ENCODE results near the gene MMUT. TPM values are rescaled to one million over a fixed set of nuclear protein-coding genes. Genes with fewer than 3 reads are reported as not detected.
"Not testable (repeated sequence)": the region's sequence is repeated elsewhere in the genome, so short reads cannot be mapped to it uniquely, and the experiment has no call there.

The MMUT gene
- polyA plus RNA-seq (ENCODE audit: insufficient read length in 3 of 3) = 10 to 100 TPM; 50.5 to 56.6 (median 56.4) TPM

DNA sequence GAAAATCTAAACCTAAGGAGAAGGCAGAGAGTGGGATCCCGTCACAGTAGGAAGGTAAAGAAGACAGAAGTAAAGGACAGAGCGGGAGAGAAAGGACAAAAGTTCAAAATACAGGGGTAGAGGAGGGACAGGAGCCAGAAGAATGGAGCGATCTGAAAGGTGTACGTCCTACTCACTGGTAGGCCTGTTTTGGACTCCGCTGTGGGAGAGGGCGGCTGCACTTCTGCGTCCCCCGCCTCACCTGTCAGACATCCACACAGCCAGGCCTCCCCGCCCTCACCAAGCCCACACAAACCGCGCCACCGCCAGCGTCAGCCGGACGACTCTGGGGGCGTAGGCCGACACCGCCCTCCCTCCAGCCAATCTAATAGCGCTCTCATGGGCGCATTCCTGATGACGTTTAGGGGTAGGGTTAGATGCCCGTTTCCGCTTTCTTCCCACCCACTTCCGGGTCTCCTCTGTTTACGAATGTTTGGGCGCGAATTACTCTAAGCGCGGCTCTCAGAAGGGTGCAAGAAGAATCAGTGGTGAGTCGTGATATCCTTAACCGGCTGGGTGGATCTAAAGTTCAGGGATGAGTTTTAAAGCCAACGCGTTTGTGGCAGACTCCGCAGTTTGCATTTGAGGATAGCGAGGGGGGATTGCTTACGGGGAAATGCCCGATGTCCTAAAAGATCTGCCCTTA lies at the start of gene MMUT, which contains the start of gene CENPQ:
Gene MMUT (minus strand): TSS at position 327 of the 685 bp plus-strand sequence. CDS start 3,787 bp downstream, outside the sequence.
Gene CENPQ (plus strand): TSS at position 444 of the 685 bp plus-strand sequence. CDS start 6,807 bp downstream, outside the sequence.
- DNase-seq (ENCODE audit: low read depth in 3 of 3, low spot score in 2 of 3) = peak; percentile 88 to 93 (median 90)

DNA sequence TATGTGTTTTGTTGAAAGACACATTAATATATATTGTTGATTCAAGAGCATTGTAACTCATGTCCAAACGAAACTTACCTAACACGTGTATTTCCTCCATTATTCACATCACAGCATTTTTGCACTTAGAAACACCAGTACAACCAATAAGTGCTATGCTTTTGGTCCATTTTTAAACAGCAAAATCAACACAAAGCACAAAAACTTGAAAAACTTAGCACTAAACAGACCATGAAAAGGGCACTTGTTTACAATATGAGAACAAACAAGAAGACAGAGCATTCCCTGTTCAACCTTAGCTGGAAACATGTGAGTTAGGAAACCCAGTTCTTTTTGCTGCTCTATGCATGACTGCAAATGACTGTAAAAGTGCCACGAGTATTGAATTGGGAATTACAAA lies 46.3 kb upstream of the MMUT start:
- DNase-seq (ENCODE audit: low read depth in 3 of 3, low spot score in 2 of 3) = no peak

DNA sequence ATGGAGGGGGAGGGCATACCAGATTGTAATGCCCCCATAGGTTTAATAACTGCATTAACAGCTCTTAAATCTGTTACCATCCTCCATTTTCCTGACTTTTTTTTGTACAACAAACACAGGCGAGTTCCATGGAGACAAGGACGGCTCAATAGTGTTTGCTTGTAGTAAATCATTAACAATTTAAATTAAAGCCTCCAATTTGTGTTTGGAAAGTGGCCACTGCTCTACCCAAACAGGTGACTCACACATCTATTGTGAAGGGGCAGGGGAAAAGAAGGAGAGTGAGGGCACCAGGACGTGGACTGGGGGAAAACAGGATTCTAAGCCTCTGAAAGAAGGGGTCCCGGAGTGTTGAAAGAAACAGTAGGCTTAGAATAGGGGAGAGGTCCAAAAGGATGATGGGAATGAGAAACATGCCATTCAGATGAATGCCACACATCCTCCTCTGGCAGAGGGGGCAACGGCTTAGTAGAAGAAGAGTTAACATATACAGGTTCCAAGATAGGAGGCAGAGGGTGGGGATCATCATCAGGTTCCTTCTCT lies 43.6 kb upstream of the MMUT start:
- no peak for DNase-seq (ENCODE audit: low read depth in 3 of 3, low spot score in 2 of 3)

DNA sequence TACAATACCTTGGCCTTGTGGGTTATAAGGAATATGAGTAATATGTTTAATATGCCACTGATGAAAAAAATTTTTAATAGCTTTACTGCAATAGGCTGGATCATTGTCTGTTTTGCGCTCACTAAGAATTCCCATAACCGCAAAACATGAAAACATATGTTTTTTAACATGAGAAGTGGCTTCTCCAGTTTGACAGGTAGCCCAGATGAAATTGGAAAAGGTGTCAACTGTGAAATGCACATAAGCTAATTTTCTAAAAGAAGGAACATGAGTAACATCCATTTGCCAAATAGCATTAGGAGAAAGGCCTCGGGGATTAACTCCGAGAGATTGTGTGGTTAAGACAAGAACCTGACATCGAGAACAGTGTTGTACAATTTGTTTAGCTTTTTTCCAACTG lies 41.6 kb upstream of the MMUT start:
- DNase-seq (ENCODE audit: low read depth in 3 of 3, low spot score in 2 of 3) = no peak

DNA sequence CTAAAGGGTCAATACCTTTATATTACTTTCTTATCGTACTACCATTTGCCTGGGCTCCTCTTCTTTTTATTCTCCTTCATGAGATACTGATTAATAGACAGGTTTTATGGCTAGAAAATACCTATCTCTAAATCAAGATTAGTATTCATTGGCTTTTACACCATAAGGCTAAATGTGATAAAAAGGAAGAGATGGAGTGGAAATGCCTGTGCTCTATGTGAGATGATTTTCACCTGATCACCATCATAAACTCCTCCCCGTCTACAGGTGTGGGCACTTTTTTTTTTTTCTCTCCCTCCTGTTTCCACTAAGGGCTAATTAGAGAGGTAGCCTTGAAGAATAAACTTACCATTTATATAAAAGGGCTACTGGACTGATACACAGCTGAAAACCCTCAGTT lies 36.6 kb upstream of the MMUT start, which contains the start of gene GLYATL3:
Gene GLYATL3 (plus strand): TSS at position 301 of the 400 bp plus-strand sequence. CDS start 12,068 bp downstream, outside the sequence.
- DNase-seq (ENCODE audit: low read depth in 3 of 3, low spot score in 2 of 3) = no peak

DNA sequence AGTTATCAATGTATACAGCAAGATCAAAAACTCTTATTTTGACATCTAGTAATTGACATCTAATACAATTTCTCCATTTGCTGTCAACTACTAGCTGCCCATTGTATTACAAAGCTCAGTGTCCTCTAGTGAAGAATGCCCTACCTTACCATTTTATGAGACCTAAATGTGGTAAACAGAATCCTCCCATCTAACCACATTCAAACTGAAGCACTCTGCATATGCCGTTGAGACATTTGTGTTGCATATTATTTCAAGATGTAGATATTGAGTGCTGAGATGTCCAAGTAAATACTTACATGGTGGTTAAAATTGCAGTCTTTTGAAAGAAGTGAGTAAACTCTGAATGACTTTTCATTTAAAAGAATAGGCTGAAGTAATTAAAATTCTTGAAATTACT lies 36.1 kb upstream of the MMUT start:
- no peak for DNase-seq (ENCODE audit: low read depth in 3 of 3, low spot score in 2 of 3)

DNA sequence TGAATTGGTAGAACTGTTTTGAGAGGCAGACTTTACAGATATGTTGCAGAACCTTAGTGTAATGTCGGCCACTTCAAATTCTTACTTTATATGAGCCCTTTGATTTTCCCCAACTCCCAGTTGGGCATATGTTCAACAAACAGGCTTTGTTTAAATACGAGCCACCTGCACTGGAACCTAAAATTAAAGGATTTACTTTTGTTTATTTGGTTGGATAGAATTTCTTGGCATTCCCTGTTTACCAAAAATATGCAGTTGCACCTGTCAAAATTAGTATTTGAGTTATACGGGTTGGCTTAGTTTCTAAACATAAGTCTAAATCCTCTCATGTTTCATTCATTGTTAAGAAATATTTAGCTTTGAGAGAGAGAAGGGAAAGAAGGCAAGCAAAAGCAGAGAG lies 34.3 kb upstream of the MMUT start:
- no peak for DNase-seq (ENCODE audit: low read depth in 3 of 3, low spot score in 2 of 3)

DNA sequence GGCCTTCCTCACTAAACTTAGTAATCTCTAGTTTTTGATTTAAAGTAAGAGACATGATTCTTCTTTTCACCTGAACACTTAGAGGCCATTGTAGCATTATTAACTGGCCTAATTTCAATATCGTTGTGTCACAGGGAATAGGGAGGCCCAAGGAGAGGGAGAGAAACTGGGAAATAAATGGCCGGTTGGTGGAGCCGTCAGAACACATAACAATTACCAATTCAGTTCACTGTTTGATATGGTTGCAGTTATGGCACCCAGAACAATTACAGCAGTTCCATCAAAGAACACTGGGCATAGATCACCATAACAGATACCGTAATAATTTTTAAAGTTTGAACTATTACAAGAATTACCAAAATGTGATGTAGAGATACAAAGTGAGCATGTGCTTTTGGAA lies 27.6 kb upstream of the MMUT start:
- DNase-seq (ENCODE audit: low read depth in 3 of 3, low spot score in 2 of 3) = no peak

DNA sequence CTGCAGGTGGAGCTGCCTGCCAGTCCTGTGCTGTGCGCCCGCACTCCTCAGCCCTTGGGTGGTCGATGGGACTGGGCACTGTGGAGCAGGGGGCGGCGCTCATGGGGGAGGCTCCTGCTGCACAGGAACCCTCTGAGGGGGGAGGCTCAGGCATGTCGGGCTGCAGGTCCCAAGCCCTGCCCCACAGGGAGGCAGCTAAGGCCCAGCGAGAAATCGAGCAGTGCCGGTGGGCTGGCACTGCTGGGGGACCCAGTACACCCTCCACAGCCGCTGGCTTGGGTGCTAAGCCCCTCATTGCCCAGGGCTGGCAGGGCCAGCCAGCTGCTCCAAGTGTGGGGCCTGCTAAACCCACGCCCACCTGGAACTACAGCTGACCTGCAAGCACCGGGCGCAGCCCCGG lies 20.3 kb upstream of the MMUT start:
- not testable (repeated sequence) for DNase-seq (ENCODE audit: low read depth in 3 of 3, low spot score in 2 of 3)

DNA sequence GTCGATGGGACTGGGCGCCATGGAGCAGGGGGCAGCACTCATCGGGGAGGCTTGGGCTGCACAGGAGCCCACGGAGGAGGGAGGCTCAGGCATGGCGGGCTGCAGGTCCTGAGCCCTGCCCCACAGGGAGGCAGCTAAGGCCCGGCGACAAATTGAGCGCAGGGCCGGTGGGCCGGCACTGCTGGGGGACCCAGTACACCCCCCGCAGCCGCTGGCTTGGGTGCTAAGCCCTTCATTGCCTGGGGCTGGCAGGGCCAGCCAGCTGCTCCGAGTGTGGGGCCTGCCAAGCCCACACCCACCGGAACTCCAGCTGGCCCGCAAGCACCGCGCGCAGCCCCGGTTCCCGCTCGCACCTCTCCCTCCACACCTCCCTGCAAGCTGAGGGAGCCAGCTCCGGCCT lies 18.8 kb upstream of the MMUT start:
- DNase-seq (ENCODE audit: low read depth in 3 of 3, low spot score in 2 of 3) = not testable (repeated sequence)

DNA sequence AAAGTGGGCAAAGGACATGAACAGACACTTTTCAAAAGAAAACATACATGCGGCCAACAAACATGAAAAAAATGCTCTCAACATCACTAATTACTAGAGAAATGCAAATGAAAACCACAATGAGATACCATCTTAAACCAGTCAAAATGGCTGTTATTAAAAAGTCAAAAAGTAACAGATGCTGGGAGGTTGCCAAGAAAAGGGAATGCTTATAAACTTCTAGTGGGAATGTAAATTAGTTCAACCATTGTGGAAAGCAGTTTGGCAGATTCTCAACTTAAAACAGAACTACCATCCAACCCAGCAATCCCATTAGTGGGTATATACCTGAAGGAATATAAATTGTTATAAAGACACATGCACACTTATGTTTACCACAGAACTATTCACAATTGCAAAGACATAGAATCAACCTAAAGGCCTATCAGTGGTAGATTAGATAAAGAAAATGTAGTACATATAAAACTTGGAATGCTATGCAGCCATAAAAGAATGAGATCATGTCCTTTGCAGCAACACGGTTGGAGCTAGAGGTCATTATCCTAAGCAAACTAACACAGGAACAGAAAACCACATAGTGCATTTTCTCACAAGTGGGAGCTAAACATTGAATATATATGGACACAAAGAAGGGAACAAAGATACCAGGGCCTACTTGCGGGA lies 16.4 kb upstream of the MMUT start:
- no peak for DNase-seq (ENCODE audit: low read depth in 3 of 3, low spot score in 2 of 3)

DNA sequence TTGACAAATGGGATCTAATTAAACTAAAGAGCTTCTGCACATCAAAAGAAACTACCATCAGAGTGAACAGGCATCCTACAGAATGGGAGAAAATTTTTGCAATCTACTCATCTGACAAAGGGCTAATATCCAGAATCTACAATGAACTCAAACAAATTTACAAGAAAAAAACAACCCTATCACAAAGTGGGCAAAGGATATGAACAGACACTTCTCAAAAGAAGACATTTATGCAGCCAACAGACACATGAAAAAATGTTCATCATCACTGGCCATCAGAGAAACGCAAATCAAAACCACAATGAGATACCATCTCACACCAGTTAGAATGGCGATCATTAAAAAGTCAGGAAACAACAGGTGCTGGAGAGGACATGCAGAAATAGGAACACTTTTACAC lies 13.5 kb upstream of the MMUT start:
- DNase-seq (ENCODE audit: low read depth in 3 of 3, low spot score in 2 of 3) = not testable (repeated sequence)

DNA sequence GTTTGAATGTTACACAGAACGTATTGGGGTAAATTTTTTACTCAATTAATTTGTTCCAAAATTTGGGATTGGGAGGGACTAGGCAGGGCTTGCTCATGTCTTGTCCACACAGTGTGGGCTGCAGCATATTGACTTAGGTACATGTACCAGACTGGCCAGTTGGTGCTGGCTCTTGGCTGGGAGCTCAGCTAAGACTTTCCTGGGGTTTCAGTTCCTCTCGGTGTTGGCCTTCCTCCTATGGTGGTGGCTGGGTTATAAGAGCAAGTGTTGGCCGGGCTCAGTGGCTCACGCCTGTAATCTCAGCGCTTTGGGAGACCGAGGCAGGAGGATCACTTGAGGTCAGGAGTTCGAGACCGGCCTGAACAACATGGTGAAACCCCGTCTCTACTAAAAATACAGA lies 5.0 kb upstream of the MMUT start:
- no peak for DNase-seq (ENCODE audit: low read depth in 3 of 3, low spot score in 2 of 3)

DNA sequence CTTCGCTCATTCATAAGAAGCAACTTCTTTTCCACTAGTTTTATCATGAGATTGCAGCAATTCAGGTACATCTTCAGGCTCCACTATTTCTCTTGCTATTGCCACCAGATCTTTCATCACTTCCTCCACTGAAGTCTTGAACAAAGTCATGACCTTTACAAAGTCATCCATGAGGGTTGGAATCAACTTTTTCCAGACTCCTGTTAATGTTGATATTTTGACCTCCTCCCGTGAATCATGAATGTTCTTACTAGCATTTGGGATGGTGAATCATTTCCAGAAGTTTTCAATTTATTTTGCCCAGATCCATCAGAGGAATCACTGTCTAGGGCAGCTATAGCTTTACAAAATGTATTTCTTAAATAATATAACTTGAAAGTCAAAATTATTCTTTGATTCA lies 1.6 kb upstream of the MMUT start:
- no peak for DNase-seq (ENCODE audit: low read depth in 3 of 3, low spot score in 2 of 3)

DNA sequence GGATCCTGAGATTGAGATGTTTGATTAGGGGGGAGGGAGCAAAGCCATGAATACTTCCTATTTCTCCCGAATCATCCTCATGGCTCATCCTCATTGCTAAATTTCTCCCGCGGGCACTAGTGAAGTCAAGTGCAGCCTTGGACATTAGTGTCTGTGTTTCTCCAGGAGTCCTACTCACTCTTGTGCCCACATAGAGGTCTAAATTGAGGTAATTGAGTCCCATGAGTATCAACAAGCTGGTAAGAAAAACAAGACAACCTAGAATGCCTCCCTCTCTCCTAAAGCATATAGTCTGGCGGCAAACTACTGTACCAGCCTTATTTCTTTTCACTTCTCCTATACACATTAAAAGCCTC lies 537 bp upstream of the MMUT start:
- peak in 1 of 3 donors; percentile 4 for DNase-seq (ENCODE audit: low read depth in 3 of 3, low spot score in 2 of 3)

DNA sequence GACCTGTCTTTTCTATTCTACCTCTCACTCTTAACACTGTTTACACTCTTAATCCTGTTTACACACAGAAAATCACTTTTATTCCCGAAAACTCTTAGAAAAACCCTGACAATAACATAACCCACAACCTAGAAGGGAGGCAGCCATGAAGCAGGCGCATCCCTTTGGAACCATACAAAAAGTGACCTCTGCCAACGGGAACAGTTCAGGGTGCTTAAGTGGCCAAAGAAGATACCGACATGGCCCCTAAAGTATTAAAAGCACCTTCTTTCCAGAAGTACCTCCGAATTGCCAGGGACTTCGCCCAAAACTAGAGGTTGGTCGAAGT lies 490 bp downstream of the MMUT start:
- DNase-seq (ENCODE audit: low read depth in 3 of 3, low spot score in 2 of 3) = peak in 2 of 3 donors; percentile 6 to 15

DNA sequence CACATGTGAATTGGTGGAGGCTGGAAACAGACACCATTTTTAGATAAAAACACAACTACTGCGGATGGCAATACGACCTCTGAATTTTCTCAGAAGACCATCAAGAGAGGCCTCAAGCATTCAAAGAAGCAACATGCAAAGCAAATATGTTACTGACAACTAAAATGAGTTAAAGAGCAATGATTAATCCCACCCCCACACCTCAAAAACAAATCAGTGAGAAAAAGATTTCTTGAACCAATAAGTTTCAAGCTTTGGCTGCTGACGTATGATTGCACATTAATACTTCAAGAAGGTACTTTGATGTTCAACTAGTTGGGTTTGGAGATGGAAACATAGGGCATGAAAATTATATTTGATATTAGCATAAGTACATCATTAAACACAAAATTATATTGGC lies 982 bp downstream of the MMUT start:
- peak in 1 of 3 donors; percentile 0 for DNase-seq (ENCODE audit: low read depth in 3 of 3, low spot score in 2 of 3)

DNA sequence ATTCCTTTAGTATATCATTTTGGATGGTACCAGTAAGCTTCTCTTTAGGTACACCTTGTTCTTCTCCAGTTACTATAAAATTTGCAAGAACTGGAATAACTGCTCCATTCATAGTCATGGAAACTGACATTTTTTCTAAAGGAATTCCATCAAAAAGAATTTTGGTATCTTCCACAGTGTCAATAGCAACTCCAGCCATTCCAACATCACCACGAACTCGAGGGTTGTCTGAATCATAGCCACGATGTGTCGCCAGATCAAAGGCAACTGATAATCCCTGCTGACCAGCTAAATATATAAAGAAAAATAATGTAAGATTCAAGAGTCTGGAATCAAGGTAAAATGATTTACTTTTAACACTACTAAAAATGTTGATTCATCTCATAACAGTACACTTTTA lies 5.3 kb downstream of the MMUT start:
- no peak for DNase-seq (ENCODE audit: low read depth in 3 of 3, low spot score in 2 of 3)

DNA sequence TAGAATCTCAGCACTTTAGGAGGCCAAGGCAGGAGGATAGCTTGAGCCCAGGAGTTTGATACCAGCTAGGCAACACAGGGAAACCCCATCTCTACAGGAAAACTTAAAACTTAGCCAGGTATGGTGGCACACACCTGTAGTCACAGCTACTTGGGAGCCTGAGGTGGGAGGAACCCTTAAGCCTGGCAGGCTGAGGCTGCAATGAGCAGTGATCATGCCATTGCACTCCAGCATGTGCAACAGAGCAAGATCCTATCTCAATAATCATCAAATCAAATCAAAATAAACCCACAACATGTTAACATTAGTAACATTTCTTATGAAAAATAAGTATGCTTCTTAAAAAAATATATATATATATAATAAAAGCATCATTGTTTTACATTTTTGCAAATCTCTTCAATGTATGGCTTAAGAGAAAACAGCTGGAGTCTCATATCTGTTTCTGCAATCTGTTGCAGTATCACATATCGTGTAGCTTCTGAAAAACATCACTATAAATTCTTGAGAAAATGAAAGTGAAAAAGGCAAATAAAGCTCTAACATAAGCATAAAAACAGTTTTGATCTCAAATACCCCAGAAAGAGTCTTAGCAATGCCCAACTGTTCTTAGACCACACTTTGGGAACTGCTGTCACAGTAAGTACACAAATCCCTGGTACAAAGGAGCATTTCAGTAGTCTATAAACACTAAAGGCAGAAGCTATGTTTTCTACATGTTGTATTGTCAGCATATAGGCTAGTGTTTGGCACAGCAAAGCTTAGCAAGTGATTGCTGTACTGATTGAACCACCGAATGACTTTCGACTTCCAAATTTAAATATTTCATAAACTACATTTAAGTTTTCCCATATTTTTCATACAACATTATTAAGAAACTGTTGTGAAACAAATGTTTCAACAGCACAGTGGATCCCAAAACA lies 8.0 kb downstream of the MMUT start:
- DNase-seq (ENCODE audit: low read depth in 3 of 3, low spot score in 2 of 3) = no peak

DNA sequence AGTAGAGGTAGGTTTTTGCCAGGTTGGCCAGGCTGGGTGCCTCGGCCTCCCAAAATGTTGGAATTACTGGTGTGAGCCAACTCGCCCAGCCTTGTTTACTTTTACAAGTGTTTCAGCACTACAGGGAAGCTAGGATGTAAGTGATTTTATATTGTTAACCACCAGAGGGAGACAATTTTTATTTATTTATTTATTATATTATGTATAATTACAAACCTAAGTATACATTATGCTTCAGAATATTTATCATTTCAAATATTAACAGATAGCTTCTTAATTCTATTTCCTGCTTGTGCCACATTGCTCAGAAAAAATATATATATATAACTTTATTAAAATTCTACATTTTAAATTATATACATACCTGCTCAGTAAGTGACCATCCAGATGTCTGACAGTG lies 9.8 kb downstream of the MMUT start:
- DNase-seq (ENCODE audit: low read depth in 3 of 3, low spot score in 2 of 3) = no peak

DNA sequence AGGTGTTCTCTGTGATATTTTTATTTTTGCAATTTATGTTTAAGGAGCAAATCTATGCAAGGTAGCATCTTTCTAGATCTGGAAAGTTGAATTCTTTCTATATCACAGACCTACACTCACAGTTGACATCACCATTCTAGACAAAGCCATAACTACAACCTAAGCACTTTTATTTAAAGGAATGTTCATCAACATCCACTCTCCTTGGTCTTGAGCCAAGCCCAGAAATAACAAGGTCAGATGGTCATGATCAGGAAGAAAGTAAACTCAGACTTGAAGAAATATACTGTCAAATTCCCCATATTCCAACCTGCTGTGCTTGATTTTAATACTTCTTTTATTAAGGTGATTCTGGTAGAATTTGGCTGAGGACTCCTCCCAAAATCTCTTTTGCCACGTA lies 32.2 kb downstream of the MMUT start:
- no peak for DNase-seq (ENCODE audit: low read depth in 3 of 3, low spot score in 2 of 3)
